GM12878 (cell line): Measurements from ENCODE around the gene NEU4. TPM values are rescaled to one million over a fixed set of nuclear protein-coding genes. Genes with fewer than 3 reads are reported as not detected.

Experiments
- CREM ChIP-seq: IDR thresholded peaks from 2 replicates; pipeline ENCODE4 v1.6.1; 2014; ENCODE audit warnings: antibody characterized with exemption, low read depth
- EP300 ChIP-seq, 2 experiments: fragments of 150-350 bp in 1 of 2; IDR thresholded peaks; 2 replicates each; pipeline ENCODE4 v1.6.1; 2011 to 2012; ENCODE audit warnings: low read depth in 2 of 2, low read length in 2 of 2, borderline replicate concordance in 1 of 2, improper control_type of control experiment in 1 of 2, inconsistent platforms in 1 of 2; ENCODE audit not compliant: control insufficient read depth in 1 of 2
- FOS ChIP-seq: IDR thresholded peaks from 3 replicates; pipeline ENCODE4 v1.6.1; 2011; ENCODE audit warnings: borderline replicate concordance; ENCODE audit not compliant: insufficient read length; ENCODE audit errors: extremely low read depth
- KDM1A ChIP-seq: fragments of 200-600 bp; sonication (generic); IDR thresholded peaks from 2 replicates; pipeline ENCODE4 v1.6.1; 2016; ENCODE audit warnings: borderline replicate concordance
- MEF2A ChIP-seq: IDR thresholded peaks from 2 replicates; pipeline ENCODE4 v1.6.1; 2011; ENCODE audit warnings: low read depth, mild to moderate bottlenecking, low read length, moderate library complexity; ENCODE audit not compliant: insufficient read depth
- PML ChIP-seq: IDR thresholded peaks from 2 replicates; pipeline ENCODE4 v1.6.1; 2012; ENCODE audit warnings: low read length, inconsistent platforms
- RBBP5 ChIP-seq: fragments of 200-600 bp; sonication (generic); conservative IDR thresholded peaks from 2 replicates; pipeline ENCODE4 v1.6.1; 2016
- RCOR1 ChIP-seq: conservative IDR thresholded peaks from 2 replicates; pipeline ENCODE4 v1.6.1; 2012; ENCODE audit warnings: low read depth, low read length, improper control_type of control experiment
- SMARCA5 ChIP-seq: fragments of 450-650 bp; IDR thresholded peaks from 2 replicates; pipeline ENCODE4 v1.6.1; 2017; ENCODE audit warnings: mild to moderate bottlenecking
- ZNF384 ChIP-seq: IDR thresholded peaks from 2 replicates; pipeline ENCODE4 v1.6.1; 2012; ENCODE audit warnings: low read depth, mild to moderate bottlenecking, low read length, improper control_type of control experiment, borderline replicate concordance
- ZNF622 ChIP-seq: fragments of 450-650 bp; IDR thresholded peaks from 2 replicates; pipeline ENCODE4 v1.6.1; 2017; ENCODE audit warnings: mild to moderate bottlenecking, inconsistent platforms
- ZSCAN29 ChIP-seq: fragments of 450-650 bp; IDR thresholded peaks from 2 replicates; pipeline ENCODE4 v1.6.1; 2017; ENCODE audit warnings: mild to moderate bottlenecking, moderate library complexity
- polyA plus RNA-seq, 11 experiments: library from polyadenylated mRNA; depleted of rRNA in 4 of 11; unstranded in 6 of 11; stranded (reverse) in 5 of 11; fragments of >200 nt; fragmentation: Nextera tagmentation in 4 of 11; fragmentation: Illumina TruSeq in 1 of 11; extraction: Ambion mirVana in 4 of 11; extraction: Trizol in 1 of 11; gene quantifications; 1 replicate in 1 of 11; 2 replicates in 10 of 11; pipeline versions ENCODE4 v1.2.1 to v1.2.3, GENCODE V29; 2011 to 2016; ENCODE audit warnings: inconsistent platforms in 2 of 11, missing spikeins in 2 of 11, low read depth in 1 of 11
- total RNA-seq, 4 experiments: library from RNA; depleted of rRNA in 3 of 4; stranded (reverse); fragments of >200 nt in 3 of 4; fragmentation: Illumina TruSeq in 1 of 4; extraction: Trizol in 1 of 4; gene quantifications; 2 replicates each; pipeline versions ENCODE4 v1.2.1 to v1.2.3, GENCODE V29; 2013 to 2021
- TF ChIP-seq, protein P1 (sequence below): fragments of 450-650 bp; IDR thresholded peaks from 2 replicates; pipeline ENCODE4 v1.6.1; 2017; ENCODE audit warnings: mild to moderate bottlenecking, moderate library complexity
- TF ChIP-seq, protein P2 (sequence below): IDR thresholded peaks from 2 replicates; pipeline ENCODE4 v1.6.1; 2012; ENCODE audit warnings: low read depth, low read length, improper control_type of control experiment
- TF ChIP-seq, protein P3 (sequence below): fragments of 450-650 bp; IDR thresholded peaks from 2 replicates; pipeline ENCODE4 v1.6.1; 2017; ENCODE audit warnings: borderline replicate concordance
- TF ChIP-seq, protein P4 (sequence below): fragments of 450-650 bp; IDR thresholded peaks from 2 replicates; pipeline ENCODE4 v1.6.1; 2017; ENCODE audit warnings: mild to moderate bottlenecking, low read depth, inconsistent platforms; ENCODE audit not compliant: poor library complexity, severe bottlenecking
- TF ChIP-seq, protein P5 (sequence below): fragments of 450-650 bp; IDR thresholded peaks from 2 replicates; pipeline ENCODE4 v1.6.1; 2017; ENCODE audit warnings: mild to moderate bottlenecking
- TF ChIP-seq, protein P6 (sequence below): IDR thresholded peaks from 2 replicates; pipeline ENCODE4 v1.6.1; 2012; ENCODE audit warnings: low read depth, low read length, improper control_type of control experiment

The NEU4 gene
- total and polyA plus RNA-seq, 10 of the 15 experiments (the other 5 are each of a cell fraction or from before 2014, with no cell fraction given), result 0.01 to 0.28 (median 0.14) TPM; not detected in 5

DNA sequence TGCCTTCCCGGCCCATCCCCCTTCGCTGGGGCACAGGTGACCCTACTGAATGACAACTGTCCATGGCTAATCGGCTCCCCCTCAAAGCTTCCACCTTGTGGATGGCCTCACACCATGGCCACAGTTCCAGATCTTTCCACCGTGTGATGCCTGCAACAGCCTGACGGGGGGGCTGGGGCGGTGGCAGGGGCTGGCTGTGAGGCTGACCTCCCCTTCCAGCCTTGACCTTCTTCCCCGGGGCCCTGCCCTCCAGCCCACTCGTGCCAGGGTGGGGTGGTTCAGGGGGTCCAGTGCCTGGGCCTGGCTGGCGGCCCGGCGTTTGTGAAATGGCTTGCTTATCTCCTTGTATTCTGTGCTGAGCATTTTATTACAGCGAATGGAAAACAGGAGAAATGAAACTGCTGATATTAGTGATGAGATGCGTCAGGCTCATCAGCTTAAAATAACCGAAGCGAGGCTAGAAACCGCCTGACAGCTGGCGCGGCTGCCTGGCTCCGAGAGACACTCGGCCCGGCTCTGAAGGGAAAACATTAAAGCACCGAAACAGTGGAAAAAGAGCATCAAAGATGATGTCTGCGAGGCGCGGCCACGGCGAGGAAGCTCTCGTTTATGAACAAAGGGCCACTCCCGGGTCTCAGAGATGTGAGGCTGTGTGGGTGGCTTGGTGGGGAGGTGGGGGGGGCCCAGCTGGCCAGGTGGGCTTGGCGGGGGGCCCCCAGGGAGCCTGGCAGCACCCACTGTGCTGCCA lies 50.6 kb downstream of the NEU4 start (continued):
- TF ChIP-seq, protein P1, sequence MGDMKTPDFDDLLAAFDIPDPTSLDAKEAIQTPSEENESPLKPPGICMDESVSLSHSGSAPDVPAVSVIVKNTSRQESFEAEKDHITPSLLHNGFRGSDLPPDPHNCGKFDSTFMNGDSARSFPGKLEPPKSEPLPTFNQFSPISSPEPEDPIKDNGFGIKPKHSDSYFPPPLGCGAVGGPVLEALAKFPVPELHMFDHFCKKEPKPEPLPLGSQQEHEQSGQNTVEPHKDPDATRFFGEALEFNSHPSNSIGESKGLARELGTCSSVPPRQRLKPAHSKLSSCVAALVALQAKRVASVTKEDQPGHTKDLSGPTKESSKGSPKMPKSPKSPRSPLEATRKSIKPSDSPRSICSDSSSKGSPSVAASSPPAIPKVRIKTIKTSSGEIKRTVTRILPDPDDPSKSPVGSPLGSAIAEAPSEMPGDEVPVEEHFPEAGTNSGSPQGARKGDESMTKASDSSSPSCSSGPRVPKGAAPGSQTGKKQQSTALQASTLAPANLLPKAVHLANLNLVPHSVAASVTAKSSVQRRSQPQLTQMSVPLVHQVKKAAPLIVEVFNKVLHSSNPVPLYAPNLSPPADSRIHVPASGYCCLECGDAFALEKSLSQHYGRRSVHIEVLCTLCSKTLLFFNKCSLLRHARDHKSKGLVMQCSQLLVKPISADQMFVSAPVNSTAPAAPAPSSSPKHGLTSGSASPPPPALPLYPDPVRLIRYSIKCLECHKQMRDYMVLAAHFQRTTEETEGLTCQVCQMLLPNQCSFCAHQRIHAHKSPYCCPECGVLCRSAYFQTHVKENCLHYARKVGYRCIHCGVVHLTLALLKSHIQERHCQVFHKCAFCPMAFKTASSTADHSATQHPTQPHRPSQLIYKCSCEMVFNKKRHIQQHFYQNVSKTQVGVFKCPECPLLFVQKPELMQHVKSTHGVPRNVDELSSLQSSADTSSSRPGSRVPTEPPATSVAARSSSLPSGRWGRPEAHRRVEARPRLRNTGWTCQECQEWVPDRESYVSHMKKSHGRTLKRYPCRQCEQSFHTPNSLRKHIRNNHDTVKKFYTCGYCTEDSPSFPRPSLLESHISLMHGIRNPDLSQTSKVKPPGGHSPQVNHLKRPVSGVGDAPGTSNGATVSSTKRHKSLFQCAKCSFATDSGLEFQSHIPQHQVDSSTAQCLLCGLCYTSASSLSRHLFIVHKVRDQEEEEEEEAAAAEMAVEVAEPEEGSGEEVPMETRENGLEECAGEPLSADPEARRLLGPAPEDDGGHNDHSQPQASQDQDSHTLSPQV, result no peak
- TF ChIP-seq KDM1A, result no peak
- TF ChIP-seq ZSCAN29, result no peak
- peak; percentile 72 for TF ChIP-seq CREM
- 0 out of 2 replicates have a peak, but pooled peaks have one; percentile 46 for TF ChIP-seq RCOR1
- TF ChIP-seq PML, result no peak
- TF ChIP-seq, protein P2, sequence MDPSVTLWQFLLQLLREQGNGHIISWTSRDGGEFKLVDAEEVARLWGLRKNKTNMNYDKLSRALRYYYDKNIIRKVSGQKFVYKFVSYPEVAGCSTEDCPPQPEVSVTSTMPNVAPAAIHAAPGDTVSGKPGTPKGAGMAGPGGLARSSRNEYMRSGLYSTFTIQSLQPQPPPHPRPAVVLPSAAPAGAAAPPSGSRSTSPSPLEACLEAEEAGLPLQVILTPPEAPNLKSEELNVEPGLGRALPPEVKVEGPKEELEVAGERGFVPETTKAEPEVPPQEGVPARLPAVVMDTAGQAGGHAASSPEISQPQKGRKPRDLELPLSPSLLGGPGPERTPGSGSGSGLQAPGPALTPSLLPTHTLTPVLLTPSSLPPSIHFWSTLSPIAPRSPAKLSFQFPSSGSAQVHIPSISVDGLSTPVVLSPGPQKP, result no peak
- no peak for TF ChIP-seq RBBP5
- no peak; the same call in 1 of the 2 replicates for TF ChIP-seq SMARCA5
- no peak for TF ChIP-seq ZNF622
- TF ChIP-seq, protein P3, sequence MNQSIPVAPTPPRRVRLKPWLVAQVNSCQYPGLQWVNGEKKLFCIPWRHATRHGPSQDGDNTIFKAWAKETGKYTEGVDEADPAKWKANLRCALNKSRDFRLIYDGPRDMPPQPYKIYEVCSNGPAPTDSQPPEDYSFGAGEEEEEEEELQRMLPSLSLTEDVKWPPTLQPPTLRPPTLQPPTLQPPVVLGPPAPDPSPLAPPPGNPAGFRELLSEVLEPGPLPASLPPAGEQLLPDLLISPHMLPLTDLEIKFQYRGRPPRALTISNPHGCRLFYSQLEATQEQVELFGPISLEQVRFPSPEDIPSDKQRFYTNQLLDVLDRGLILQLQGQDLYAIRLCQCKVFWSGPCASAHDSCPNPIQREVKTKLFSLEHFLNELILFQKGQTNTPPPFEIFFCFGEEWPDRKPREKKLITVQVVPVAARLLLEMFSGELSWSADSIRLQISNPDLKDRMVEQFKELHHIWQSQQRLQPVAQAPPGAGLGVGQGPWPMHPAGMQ, result no peak
- TF ChIP-seq ZNF384, result no peak
- TF ChIP-seq, protein P4, sequence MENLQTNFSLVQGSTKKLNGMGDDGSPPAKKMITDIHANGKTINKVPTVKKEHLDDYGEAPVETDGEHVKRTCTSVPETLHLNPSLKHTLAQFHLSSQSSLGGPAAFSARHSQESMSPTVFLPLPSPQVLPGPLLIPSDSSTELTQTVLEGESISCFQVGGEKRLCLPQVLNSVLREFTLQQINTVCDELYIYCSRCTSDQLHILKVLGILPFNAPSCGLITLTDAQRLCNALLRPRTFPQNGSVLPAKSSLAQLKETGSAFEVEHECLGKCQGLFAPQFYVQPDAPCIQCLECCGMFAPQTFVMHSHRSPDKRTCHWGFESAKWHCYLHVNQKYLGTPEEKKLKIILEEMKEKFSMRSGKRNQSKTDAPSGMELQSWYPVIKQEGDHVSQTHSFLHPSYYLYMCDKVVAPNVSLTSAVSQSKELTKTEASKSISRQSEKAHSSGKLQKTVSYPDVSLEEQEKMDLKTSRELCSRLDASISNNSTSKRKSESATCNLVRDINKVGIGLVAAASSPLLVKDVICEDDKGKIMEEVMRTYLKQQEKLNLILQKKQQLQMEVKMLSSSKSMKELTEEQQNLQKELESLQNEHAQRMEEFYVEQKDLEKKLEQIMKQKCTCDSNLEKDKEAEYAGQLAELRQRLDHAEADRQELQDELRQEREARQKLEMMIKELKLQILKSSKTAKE, result peak; percentile 76
- TF ChIP-seq MEF2A, result peak; percentile 76; the same call in 1 of the 2 replicates
- TF ChIP-seq, protein P5, sequence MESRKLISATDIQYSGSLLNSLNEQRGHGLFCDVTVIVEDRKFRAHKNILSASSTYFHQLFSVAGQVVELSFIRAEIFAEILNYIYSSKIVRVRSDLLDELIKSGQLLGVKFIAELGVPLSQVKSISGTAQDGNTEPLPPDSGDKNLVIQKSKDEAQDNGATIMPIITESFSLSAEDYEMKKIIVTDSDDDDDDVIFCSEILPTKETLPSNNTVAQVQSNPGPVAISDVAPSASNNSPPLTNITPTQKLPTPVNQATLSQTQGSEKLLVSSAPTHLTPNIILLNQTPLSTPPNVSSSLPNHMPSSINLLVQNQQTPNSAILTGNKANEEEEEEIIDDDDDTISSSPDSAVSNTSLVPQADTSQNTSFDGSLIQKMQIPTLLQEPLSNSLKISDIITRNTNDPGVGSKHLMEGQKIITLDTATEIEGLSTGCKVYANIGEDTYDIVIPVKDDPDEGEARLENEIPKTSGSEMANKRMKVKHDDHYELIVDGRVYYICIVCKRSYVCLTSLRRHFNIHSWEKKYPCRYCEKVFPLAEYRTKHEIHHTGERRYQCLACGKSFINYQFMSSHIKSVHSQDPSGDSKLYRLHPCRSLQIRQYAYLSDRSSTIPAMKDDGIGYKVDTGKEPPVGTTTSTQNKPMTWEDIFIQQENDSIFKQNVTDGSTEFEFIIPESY, result no peak
- TF ChIP-seq EP300 (IDR thresholded peaks at IDR 0.05; ENCODE audit: borderline replicate concordance in 1 of 2, control insufficient read depth in 1 of 2, low read depth in 2 of 2, low read length in 2 of 2), result peak; percentile 80 to 85
- no peak for TF ChIP-seq FOS
- TF ChIP-seq, protein P6, sequence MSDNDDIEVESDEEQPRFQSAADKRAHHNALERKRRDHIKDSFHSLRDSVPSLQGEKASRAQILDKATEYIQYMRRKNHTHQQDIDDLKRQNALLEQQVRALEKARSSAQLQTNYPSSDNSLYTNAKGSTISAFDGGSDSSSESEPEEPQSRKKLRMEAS, result 0 out of 2 replicates have a peak, but pooled peaks have one; percentile 32
